ENCODE results near the gene TENT5C. TPM values are rescaled to one million over a fixed set of nuclear protein-coding genes. Genes with fewer than 3 reads are reported as not detected.

The TENT5C gene
- total and polyA plus RNA-seq, 2 of the 8 experiments (the other 6 are each of a cell fraction or from before 2014, with no cell fraction given) = 0.38 to 0.99 TPM

- H3K23me2 ChIP-seq (ENCODE audit: low read depth, low read length) = no peaks in the 10 kb centered on the region
- no peak overlapping the region for H3K4me3 ChIP-seq (ENCODE audit: extremely low read depth in 1 of 4, insufficient read depth in 2 of 4, low read depth in 3 of 4, low read length in 4 of 4)
- H3K9me3 ChIP-seq (ENCODE audit: insufficient read depth in 2 of 2, low read depth in 1 of 2, low read length in 1 of 2) = peaks cover 4 to 11% of the 10 kb centered on the region in 2 experiments; a peak in 2 of 4 replicates
- no peak overlapping the region for H2AFZ ChIP-seq (ENCODE audit: low read length)
- DNase-seq (ENCODE audit: low read depth in 1 of 2, low spot score in 2 of 2) (no peak), FAIRE-seq (no peak)
- H3K4ac ChIP-seq (replicated peaks; ENCODE audit: insufficient read length, low read depth, low read length) = no peak overlapping the region
- H3K9ac ChIP-seq (replicated peaks in 1 of 4; ENCODE audit: extremely low read depth in 1 of 4, low read depth in 3 of 4, low read length in 3 of 4) = no peak overlapping the region
- H3K14ac ChIP-seq (ENCODE audit: insufficient read length) = no peak overlapping the region
- H4K20me1 ChIP-seq (replicated peaks in 1 of 2; ENCODE audit: control insufficient read depth in 1 of 2, insufficient read depth in 2 of 2, low read length in 2 of 2) = no peaks in the 10 kb centered on the region
- H3K23ac ChIP-seq (ENCODE audit: insufficient read length) = no peak overlapping the region
- no peaks in the 10 kb centered on the region for H3K79me2 ChIP-seq (ENCODE audit: control insufficient read depth in 1 of 2, insufficient read depth in 2 of 2, low read length in 2 of 2)
- H4K91ac ChIP-seq (replicated peaks; ENCODE audit: insufficient read length, low read length) = no peak overlapping the region
- no peak overlapping the region for H2BK5ac ChIP-seq (ENCODE audit: low read depth, low read length)
- no peaks in the 10 kb centered on the region for H3K4me1 ChIP-seq (replicated peaks in 1 of 4; ENCODE audit: control insufficient read depth in 3 of 4, insufficient read depth in 4 of 4, low read length in 3 of 4)
- no peak overlapping the region for H2AK5ac ChIP-seq (ENCODE audit: low read depth, low read length)
- H2BK120ac ChIP-seq (replicated peaks; ENCODE audit: low read depth, low read length) = no peak overlapping the region
- no peak overlapping the region for H4K8ac ChIP-seq (ENCODE audit: extremely low read depth, insufficient read depth, low read length)
- no peak overlapping the region for H3K56ac ChIP-seq (replicated peaks; ENCODE audit: insufficient read length, low read depth, low read length)
- no peaks in the 10 kb centered on the region for H3K36me3 ChIP-seq (ENCODE audit: control insufficient read depth in 2 of 4, insufficient read depth in 4 of 4, low read length in 3 of 4)
- no peaks in the 10 kb centered on the region for H3K27me3 ChIP-seq (replicated peaks in 1 of 4; ENCODE audit: control insufficient read depth in 3 of 4, extremely low read depth in 1 of 4, insufficient read depth in 3 of 4, low read length in 3 of 4)
- CTCF ChIA-PET (ENCODE audit: partially characterized antibody) = no interaction called here
- H3K79me1 ChIP-seq (ENCODE audit: low read depth, low read length) = no peaks in the 10 kb centered on the region
- H2BK12ac ChIP-seq (ENCODE audit: low read depth, low read length) = no peak overlapping the region
- H2BK15ac ChIP-seq (ENCODE audit: low read length) = no peak overlapping the region
- H4K5ac ChIP-seq (ENCODE audit: insufficient read length, low read depth, low read length) = no peak overlapping the region
- no peak overlapping the region for H3K4me2 ChIP-seq (ENCODE audit: insufficient read depth in 1 of 2, low read depth in 2 of 2, low read length in 2 of 2)
- POLR2A ChIA-PET (ENCODE audit: partially characterized antibody) = no interaction called here
- H2BK20ac ChIP-seq (ENCODE audit: low read length) = no peak overlapping the region
- 86% methylated on average over 3 of the region's 3 CpGs; no CpG with 5 or more reads in 1 of the 2 experiments for WGBS, 2 experiments (ENCODE audit: extremely low coverage in 1 of 2, insufficient coverage in 1 of 2, insufficient read length in 1 of 2, insufficient replicate concordance in 2 of 2, low coverage in 1 of 2, low lambda C conversion rate in 2 of 2, missing lambda C conversion rate in 1 of 2)
- no peak overlapping the region for H3K27ac ChIP-seq (ENCODE audit: low read depth, low read length)
- no peak overlapping the region for H3K18ac ChIP-seq (ENCODE audit: extremely low read depth, low read length)
- TF ChIP-seq JUN (IDR thresholded peaks at IDR 0.05; ENCODE audit: low read depth, low read length) (no peak), JUND (IDR thresholded peaks at IDR 0.05; ENCODE audit: low read length) (no peak), KDM4A (IDR thresholded peaks at IDR 0.05; ENCODE audit: low read depth, low read length, severe bottlenecking) (no peak), NANOG (IDR thresholded peaks at IDR 0.05; ENCODE audit: insufficient read depth, low read depth, low read length, poor library complexity, severe bottlenecking) (no peak), HDAC6 (IDR thresholded peaks at IDR 0.05; ENCODE audit: low read depth, low read length) (no peak), TEAD4 (IDR thresholded peaks at IDR 0.05; ENCODE audit: low read depth, low read length) (no peak), GTF2F1 (IDR thresholded peaks at IDR 0.05; ENCODE audit: borderline replicate concordance, low read depth, low read length) (no peak), CHD1 (IDR thresholded peaks at IDR 0.05; ENCODE audit: low read depth, low read length) (no peak), RXRA (IDR thresholded peaks at IDR 0.05; ENCODE audit: insufficient read depth, low read depth, low read length) (no peak), SIRT6 (IDR thresholded peaks at IDR 0.05; ENCODE audit: low read length) (no peak), PHF8 (conservative IDR thresholded peaks at IDR 0.05; ENCODE audit: low read depth, low read length) (no peak)
- TF ChIP-seq, protein P1, sequence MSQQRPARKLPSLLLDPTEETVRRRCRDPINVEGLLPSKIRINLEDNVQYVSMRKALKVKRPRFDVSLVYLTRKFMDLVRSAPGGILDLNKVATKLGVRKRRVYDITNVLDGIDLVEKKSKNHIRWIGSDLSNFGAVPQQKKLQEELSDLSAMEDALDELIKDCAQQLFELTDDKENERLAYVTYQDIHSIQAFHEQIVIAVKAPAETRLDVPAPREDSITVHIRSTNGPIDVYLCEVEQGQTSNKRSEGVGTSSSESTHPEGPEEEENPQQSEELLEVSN (IDR thresholded peaks at IDR 0.05) = no peak
- TF ChIP-seq, protein P2, sequence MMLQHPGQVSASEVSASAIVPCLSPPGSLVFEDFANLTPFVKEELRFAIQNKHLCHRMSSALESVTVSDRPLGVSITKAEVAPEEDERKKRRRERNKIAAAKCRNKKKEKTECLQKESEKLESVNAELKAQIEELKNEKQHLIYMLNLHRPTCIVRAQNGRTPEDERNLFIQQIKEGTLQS (IDR thresholded peaks at IDR 0.05; ENCODE audit: insufficient read depth, low read depth, low read length) = no peak
Observed at GRCh38 chr1:117559985-117560384, 45.9 kb upstream of the TENT5C start.
